ENCODE measurements around the gene CHD9. TPM values are rescaled to one million over a fixed set of nuclear protein-coding genes. Genes with fewer than 3 reads are reported as not detected.
A peak's percentile ranks its signal among the peaks of the same experiment; 100 is the strongest.

Gene CHD9, protein sequence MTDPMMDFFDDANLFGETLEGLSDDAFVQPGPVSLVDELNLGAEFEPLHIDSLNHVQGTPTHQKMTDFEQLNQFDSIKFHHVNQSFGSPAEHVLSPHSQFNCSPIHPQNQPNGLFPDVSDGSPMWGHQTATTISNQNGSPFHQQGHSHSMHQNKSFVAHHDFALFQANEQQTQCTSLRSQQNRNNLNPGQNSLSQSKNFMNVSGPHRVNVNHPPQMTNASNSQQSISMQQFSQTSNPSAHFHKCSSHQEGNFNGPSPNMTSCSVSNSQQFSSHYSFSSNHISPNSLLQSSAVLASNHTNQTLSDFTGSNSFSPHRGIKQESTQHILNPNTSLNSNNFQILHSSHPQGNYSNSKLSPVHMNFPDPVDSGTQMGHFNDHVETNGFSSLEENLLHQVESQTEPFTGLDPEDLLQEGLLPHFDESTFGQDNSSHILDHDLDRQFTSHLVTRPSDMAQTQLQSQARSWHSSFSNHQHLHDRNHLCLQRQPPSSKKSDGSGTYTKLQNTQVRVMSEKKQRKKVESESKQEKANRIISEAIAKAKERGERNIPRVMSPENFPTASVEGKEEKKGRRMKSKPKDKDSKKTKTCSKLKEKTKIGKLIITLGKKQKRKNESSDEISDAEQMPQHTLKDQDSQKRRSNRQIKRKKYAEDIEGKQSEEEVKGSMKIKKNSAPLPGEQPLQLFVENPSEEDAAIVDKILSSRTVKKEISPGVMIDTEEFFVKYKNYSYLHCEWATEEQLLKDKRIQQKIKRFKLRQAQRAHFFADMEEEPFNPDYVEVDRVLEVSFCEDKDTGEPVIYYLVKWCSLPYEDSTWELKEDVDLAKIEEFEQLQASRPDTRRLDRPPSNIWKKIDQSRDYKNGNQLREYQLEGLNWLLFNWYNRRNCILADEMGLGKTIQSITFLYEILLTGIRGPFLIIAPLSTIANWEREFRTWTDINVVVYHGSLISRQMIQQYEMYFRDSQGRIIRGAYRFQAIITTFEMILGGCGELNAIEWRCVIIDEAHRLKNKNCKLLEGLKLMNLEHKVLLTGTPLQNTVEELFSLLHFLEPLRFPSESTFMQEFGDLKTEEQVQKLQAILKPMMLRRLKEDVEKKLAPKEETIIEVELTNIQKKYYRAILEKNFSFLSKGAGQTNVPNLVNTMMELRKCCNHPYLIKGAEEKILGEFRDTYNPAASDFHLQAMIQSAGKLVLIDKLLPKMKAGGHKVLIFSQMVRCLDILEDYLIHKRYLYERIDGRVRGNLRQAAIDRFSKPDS (N-terminal part only)
- total RNA-seq: 100 to 1,000 TPM in 2 of 4 donors, 10 to 100 TPM in 2; 59.0 to 210 (median 80.4) TPM

DNA sequence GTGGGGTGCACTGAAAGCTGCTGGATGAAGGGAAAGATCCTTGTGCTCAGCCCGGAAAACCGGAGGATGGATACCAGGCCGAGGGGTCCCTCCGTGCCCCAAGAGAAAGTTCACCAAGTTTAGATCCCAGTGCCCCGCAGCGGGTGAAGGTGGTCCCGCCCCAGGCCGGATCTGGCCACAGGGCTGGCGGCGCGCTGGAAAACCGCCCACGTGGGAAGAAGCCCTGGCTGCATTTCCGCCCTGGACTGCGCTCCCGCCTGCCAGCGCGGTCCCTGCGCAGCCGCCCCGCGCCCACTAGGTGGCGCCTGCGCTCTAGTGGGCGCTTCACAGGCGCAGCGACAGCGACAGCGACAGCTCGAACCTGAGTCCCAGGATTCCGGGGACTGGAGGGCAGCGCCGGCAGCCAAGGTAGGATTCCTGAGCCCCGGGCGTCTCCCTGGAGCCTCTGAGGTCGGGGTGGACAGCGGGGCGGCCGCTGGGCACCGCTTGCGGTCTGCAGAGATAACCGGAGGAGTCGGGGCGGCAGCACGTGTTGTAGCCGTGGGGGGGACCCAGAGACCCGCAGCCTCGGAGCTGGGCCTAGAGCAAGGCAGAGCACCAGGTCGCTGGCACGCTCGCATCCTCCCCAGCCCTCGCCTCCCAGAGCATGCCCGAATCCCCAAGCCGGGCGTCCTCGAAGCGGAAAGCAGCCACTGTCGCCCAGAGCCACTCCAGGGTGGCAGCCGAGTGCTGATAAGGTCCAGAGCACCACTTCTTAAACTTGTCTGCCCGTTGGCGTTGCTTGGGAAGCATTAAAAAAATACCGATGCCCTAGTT lies at the start of gene CHD9:
TSS of gene CHD9 (plus strand) at position 322 of the 816 bp plus-strand sequence. CDS start 101,099 bp downstream, outside the sequence.
- TF ChIP-seq, protein P1, sequence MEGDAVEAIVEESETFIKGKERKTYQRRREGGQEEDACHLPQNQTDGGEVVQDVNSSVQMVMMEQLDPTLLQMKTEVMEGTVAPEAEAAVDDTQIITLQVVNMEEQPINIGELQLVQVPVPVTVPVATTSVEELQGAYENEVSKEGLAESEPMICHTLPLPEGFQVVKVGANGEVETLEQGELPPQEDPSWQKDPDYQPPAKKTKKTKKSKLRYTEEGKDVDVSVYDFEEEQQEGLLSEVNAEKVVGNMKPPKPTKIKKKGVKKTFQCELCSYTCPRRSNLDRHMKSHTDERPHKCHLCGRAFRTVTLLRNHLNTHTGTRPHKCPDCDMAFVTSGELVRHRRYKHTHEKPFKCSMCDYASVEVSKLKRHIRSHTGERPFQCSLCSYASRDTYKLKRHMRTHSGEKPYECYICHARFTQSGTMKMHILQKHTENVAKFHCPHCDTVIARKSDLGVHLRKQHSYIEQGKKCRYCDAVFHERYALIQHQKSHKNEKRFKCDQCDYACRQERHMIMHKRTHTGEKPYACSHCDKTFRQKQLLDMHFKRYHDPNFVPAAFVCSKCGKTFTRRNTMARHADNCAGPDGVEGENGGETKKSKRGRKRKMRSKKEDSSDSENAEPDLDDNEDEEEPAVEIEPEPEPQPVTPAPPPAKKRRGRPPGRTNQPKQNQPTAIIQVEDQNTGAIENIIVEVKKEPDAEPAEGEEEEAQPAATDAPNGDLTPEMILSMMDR (IDR thresholded peaks at IDR 0.05): peak in 2 of 3 donors; percentile 87 to 90
- DNase-seq (ENCODE audit: low spot score): peak; percentile 55
- peak; percentile 86 for ATAC-seq (ENCODE audit: low FRiP score)

DNA sequence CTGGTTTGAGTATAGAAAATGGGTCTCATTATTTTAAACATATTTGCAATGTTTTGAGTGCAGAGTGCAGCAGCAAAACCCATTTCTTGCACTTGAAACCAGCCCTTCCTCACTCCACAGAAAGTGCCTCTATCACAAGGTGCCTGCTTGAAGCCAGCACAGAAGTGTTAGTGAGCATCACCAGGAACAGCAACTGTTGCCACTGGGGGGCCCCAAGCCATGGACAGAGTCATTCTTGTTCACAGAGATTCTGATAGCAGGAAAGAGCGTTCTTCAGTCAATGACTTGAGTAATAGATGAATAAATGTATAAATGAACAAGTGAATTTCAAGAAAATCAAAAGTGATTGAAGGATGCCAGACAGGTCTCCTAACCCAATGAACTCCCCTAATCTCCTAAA lies 47.7 kb upstream of the CHD9 start:
- DNase-seq (ENCODE audit: low spot score) (no peak), ATAC-seq (ENCODE audit: low FRiP score) (no peak)
- TF ChIP-seq, protein P1 (IDR thresholded peaks at IDR 0.05): no peak

DNA sequence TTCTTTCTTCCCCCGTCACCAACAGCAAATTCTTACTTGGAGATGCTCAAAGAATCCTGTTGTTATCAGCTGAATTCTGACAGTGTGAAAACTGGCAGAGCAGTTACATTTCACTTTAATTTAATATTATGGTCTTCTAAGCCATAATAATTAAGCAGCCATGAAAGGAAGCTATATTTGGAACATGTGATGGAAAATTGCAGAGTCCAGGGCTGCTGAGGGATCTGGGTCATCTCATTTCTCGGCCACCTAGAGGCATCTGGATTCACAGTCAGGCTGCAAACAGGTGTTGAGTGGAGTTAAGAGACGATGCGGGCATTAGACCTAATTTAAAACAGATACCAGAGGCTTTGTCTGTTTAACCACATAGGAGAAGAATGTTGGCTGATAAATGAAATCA lies 40.5 kb upstream of the CHD9 start:
- DNase-seq (ENCODE audit: low spot score): no peak
- no peak for ATAC-seq (ENCODE audit: low FRiP score)
- TF ChIP-seq, protein P1 (IDR thresholded peaks at IDR 0.05): no peak

DNA sequence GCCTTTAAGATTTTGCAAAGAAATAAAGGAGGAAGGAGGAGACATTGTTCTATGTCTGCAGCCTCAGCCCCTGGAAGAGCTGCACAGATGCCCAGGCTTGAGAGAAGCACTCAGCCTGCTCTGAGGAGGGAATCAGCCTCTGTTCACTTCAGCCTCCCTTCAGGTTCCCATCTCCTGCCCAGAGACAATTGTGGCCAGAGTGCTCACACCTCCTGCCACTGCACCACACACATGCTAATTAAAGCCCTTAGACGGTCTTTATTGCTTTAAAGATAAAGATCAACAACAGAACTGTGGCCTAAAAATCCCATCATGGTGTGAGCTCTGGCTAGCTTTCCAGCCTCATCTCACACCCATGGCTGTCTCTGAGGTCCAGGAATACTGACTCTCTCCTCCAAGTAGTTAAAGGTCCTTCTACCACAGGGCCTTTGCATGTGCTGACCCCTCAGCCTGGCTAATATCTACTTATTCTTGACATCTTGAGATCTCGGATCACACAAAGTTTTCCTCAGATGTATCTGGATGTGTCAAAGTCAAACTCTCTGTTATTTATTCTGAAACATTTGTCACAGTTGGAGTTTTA lies 35.9 kb upstream of the CHD9 start:
- DNase-seq (ENCODE audit: low spot score): no peak
- TF ChIP-seq, protein P1 (IDR thresholded peaks at IDR 0.05): no peak
- ATAC-seq (ENCODE audit: low FRiP score): no peak

DNA sequence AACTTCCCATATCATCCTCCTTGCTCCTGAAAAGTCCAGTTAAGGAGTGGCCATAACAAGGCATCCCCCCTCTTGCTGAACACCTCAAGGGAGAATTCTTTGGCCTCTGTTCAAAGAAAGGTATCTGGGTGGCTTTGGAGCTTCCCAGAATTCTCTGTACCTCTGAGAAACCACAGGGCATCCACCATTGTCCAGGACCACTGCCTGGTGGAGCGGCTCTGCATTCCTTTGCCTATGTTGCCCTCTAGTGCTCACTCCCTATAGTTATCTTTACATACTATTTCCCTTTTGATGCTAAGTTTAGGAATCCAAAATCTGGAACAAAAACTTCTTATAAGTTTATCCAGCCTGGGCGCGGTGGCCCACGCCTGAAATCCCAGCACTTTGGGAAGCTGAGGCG lies 32.4 kb upstream of the CHD9 start:
- TF ChIP-seq, protein P1 (IDR thresholded peaks at IDR 0.05): no peak
- ATAC-seq (ENCODE audit: low FRiP score) (peak; percentile 50), DNase-seq (ENCODE audit: low spot score) (no peak)
